Esophagus squamous epithelium (tissue), 4 donors: Measurements from ENCODE around the gene MBNL2.

Experiments
- CTCF ChIP-seq, 6 experiments: fragments of 450-650 bp in 4 of 6; fragments of 200-600 bp in 2 of 6; sonication (generic) in 2 of 6; IDR thresholded peaks; one replicate each; pipeline ENCODE4 v1.5.1; 2016 to 2019; ENCODE audit warnings: antibody characterized with exemption in 6 of 6, mild to moderate bottlenecking in 4 of 6, moderate library complexity in 4 of 6
- POLR2A ChIP-seq, 4 donors: fragments of 450-650 bp; IDR thresholded peaks; one replicate each; pipeline ENCODE4 v1.6.1; 2017; ENCODE audit warnings: antibody characterized with exemption in 4 of 4, mild to moderate bottlenecking in 4 of 4, moderate library complexity in 3 of 4

DNA sequence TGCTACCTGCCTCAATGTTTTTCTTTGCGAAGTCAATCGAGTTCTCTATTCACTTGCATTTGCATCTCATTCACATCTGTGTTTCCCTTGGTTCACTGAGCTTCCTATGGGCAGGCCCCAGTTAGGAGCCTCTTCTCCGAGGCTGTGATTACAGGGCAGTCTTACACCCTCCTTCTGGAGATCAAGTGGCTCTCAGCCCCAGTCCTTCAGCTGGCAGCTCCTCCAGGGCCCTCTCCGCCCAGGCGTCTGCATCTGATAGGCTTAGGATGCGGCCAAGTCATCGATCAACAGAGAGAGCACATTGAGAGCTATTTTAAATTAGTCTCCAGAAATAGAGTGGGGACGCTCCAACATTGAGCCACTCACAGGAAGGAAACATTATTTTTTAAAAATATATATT is 44.2 kb downstream of the MBNL2 start:
- no peak for TF ChIP-seq CTCF (IDR thresholded peaks at IDR 0.05)
- no peak for TF ChIP-seq POLR2A (IDR thresholded peaks at IDR 0.05)
